H1 (cell line): ENCODE measurements around the gene TPM1. TPM values are rescaled to one million over a fixed set of nuclear protein-coding genes. Genes with fewer than 3 reads are reported as not detected.

Experiments
- CTBP2 ChIP-seq: IDR thresholded peaks from 2 replicates; pipeline ENCODE4 v1.7.0; 2011; ENCODE audit warnings: borderline replicate concordance, mild to moderate bottlenecking, moderate library complexity, mixed read lengths, low read length; ENCODE audit not compliant: insufficient read depth, insufficient read length
- EZH2 ChIP-seq: fragments of 200-600 bp; sonication (generic); IDR thresholded peaks from 2 replicates; pipeline ENCODE4 v1.7.1; 2012; ENCODE audit warnings: low read depth, mild to moderate bottlenecking, moderate library complexity, low read length, inconsistent platforms; ENCODE audit not compliant: severe bottlenecking
- JUND ChIP-seq: IDR thresholded peaks from 2 replicates; pipeline ENCODE4 v1.6.1; 2011; ENCODE audit warnings: mild to moderate bottlenecking, improper control_type of control experiment, low read length
- KDM1A ChIP-seq: fragments of 200-600, 300-600 bp; sonication (generic); IDR thresholded peaks from 2 replicates; pipeline ENCODE4 v1.7.1; 2016; ENCODE audit warnings: mild to moderate bottlenecking, low read length, borderline replicate concordance
- KDM4A ChIP-seq: IDR thresholded peaks from one replicate; pipeline ENCODE4 v1.7.1; 2012; ENCODE audit warnings: low read depth, mild to moderate bottlenecking, moderate library complexity, low read length, inconsistent platforms; ENCODE audit not compliant: severe bottlenecking
- polyA plus RNA-seq, 7 experiments: library from polyadenylated mRNA; depleted of rRNA in 3 of 7; stranded (reverse) in 5 of 7; unstranded in 2 of 7; fragments of >200 nt in 5 of 7; fragments of 200-250 nt in 2 of 7; gene quantifications; 1 replicate in 5 of 7; 2 replicates in 1 of 7; 4 replicates in 1 of 7; pipeline versions ENCODE4 v1.2.1 to v1.2.3, GENCODE V29; 2011 to 2013; ENCODE audit warnings: missing spikeins in 2 of 7, mixed read lengths in 2 of 7
- total RNA-seq: library from RNA; stranded (reverse); fragmentation: NEBNext Ultra II Directional; extraction: Animal tissue kit (Norgen Biotek cat#: 25700); gene quantifications from 2 replicates; pipeline ENCODE4 v1.2.1, GENCODE V29; 2021
- TF ChIP-seq, protein P1 (sequence below): IDR thresholded peaks from 2 replicates; pipeline ENCODE4 v1.6.1; 2011; ENCODE audit warnings: low read length, improper control_type of control experiment
- TF ChIP-seq, protein P2 (sequence below): fragments of 300-600 bp; sonication (generic); IDR thresholded peaks from 2 replicates; pipeline ENCODE4 v1.7.1; 2012; ENCODE audit warnings: low read length, moderate library complexity, mild to moderate bottlenecking, inconsistent platforms; ENCODE audit not compliant: insufficient replicate concordance

Gene TPM1
- total and polyA plus RNA-seq, 2 of the 8 experiments (the other 6 are each of a cell fraction or from before 2014, with no cell fraction given), result 258 to 579 TPM

DNA sequence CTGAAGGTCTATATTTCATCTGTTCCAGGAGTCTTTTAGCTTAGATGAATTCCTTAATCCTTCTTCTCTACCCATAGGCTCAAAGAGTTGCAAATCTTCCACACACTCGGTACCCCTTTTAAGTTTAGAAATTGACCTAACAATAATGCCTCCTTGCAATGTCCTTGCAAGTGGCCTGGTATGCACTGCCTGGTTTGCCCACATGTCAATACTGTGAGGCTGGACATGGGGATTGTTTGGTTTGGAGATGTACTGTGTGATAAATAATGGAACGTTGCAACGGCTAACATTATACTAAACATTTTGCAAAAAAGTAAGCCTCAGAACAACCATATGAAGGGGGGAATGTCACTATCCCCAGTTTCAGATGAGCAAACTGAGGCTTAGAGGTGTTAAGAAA lies 22.4 kb upstream of the TPM1 start (continued):
- no peak for TF ChIP-seq EZH2
- TF ChIP-seq, protein P1, sequence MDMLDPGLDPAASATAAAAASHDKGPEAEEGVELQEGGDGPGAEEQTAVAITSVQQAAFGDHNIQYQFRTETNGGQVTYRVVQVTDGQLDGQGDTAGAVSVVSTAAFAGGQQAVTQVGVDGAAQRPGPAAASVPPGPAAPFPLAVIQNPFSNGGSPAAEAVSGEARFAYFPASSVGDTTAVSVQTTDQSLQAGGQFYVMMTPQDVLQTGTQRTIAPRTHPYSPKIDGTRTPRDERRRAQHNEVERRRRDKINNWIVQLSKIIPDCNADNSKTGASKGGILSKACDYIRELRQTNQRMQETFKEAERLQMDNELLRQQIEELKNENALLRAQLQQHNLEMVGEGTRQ, result no peak
- no peak for TF ChIP-seq KDM4A
- no peak for TF ChIP-seq KDM1A
- no peak for TF ChIP-seq CTBP2
- TF ChIP-seq JUND, result no peak
- TF ChIP-seq, protein P2, sequence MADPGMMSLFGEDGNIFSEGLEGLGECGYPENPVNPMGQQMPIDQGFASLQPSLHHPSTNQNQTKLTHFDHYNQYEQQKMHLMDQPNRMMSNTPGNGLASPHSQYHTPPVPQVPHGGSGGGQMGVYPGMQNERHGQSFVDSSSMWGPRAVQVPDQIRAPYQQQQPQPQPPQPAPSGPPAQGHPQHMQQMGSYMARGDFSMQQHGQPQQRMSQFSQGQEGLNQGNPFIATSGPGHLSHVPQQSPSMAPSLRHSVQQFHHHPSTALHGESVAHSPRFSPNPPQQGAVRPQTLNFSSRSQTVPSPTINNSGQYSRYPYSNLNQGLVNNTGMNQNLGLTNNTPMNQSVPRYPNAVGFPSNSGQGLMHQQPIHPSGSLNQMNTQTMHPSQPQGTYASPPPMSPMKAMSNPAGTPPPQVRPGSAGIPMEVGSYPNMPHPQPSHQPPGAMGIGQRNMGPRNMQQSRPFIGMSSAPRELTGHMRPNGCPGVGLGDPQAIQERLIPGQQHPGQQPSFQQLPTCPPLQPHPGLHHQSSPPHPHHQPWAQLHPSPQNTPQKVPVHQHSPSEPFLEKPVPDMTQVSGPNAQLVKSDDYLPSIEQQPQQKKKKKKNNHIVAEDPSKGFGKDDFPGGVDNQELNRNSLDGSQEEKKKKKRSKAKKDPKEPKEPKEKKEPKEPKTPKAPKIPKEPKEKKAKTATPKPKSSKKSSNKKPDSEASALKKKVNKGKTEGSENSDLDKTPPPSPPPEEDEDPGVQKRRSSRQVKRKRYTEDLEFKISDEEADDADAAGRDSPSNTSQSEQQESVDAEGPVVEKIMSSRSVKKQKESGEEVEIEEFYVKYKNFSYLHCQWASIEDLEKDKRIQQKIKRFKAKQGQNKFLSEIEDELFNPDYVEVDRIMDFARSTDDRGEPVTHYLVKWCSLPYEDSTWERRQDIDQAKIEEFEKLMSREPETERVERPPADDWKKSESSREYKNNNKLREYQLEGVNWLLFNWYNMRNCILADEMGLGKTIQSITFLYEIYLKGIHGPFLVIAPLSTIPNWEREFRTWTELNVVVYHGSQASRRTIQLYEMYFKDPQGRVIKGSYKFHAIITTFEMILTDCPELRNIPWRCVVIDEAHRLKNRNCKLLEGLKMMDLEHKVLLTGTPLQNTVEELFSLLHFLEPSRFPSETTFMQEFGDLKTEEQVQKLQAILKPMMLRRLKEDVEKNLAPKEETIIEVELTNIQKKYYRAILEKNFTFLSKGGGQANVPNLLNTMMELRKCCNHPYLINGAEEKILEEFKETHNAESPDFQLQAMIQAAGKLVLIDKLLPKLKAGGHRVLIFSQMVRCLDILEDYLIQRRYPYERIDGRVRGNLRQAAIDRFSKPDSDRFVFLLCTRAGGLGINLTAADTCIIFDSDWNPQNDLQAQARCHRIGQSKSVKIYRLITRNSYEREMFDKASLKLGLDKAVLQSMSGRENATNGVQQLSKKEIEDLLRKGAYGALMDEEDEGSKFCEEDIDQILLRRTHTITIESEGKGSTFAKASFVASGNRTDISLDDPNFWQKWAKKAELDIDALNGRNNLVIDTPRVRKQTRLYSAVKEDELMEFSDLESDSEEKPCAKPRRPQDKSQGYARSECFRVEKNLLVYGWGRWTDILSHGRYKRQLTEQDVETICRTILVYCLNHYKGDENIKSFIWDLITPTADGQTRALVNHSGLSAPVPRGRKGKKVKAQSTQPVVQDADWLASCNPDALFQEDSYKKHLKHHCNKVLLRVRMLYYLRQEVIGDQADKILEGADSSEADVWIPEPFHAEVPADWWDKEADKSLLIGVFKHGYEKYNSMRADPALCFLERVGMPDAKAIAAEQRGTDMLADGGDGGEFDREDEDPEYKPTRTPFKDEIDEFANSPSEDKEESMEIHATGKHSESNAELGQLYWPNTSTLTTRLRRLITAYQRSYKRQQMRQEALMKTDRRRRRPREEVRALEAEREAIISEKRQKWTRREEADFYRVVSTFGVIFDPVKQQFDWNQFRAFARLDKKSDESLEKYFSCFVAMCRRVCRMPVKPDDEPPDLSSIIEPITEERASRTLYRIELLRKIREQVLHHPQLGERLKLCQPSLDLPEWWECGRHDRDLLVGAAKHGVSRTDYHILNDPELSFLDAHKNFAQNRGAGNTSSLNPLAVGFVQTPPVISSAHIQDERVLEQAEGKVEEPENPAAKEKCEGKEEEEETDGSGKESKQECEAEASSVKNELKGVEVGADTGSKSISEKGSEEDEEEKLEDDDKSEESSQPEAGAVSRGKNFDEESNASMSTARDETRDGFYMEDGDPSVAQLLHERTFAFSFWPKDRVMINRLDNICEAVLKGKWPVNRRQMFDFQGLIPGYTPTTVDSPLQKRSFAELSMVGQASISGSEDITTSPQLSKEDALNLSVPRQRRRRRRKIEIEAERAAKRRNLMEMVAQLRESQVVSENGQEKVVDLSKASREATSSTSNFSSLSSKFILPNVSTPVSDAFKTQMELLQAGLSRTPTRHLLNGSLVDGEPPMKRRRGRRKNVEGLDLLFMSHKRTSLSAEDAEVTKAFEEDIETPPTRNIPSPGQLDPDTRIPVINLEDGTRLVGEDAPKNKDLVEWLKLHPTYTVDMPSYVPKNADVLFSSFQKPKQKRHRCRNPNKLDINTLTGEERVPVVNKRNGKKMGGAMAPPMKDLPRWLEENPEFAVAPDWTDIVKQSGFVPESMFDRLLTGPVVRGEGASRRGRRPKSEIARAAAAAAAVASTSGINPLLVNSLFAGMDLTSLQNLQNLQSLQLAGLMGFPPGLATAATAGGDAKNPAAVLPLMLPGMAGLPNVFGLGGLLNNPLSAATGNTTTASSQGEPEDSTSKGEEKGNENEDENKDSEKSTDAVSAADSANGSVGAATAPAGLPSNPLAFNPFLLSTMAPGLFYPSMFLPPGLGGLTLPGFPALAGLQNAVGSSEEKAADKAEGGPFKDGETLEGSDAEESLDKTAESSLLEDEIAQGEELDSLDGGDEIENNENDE, result no peak
